Measurements from ENCODE around the gene RAP1A.

RAP1A gene

GRCh38 chr1:111720977-111721786 lies 101.6 kb downstream of the RAP1A start:
- no peak for DNase-seq

GRCh38 chr1:111723091-111723806 lies 103.7 kb downstream of the RAP1A start:
- DNase-seq: peak; percentile 65 to 69

- no peak for DNase-seq
These were observed 104.3 kb downstream of the RAP1A start for GRCh38 chr1:111723871-111724270.

GRCh38 chr1:111725192-111725591 lies 105.6 kb downstream of the RAP1A start:
- no peak for DNase-seq

GRCh38 chr1:111727056-111727455 lies 107.5 kb downstream of the RAP1A start:
- DNase-seq: no peak

GRCh38 chr1:111729271-111729921 lies 109.8 kb downstream of the RAP1A start:
- DNase-seq: no peak

GRCh38 chr1:111729946-111730681 lies 110.5 kb downstream of the RAP1A start:
- no peak for DNase-seq

- no peak for DNase-seq
These were observed 111.1 kb downstream of the RAP1A start for GRCh38 chr1:111730706-111731105.

GRCh38 chr1:111731956-111732355 lies 112.4 kb downstream of the RAP1A start:
- no peak for DNase-seq

- DNase-seq: no peak
These were observed 113.1 kb downstream of the RAP1A start for GRCh38 chr1:111732718-111733117.

- DNase-seq: no peak
These were observed 113.8 kb downstream of the RAP1A start for GRCh38 chr1:111733183-111733991.

- DNase-seq: no peak
These were observed 114.4 kb downstream of the RAP1A start for GRCh38 chr1:111733992-111734341.

GRCh38 chr1:111734426-111734825 lies 114.8 kb downstream of the RAP1A start:
- DNase-seq: no peak

GRCh38 chr1:111734856-111735255 lies 115.3 kb downstream of the RAP1A start:
- no peak for DNase-seq

- no peak for DNase-seq
These were observed 115.7 kb downstream of the RAP1A start for GRCh38 chr1:111735321-111735720.

- peak; percentile 28 to 68 for DNase-seq
These were observed 116.4 kb downstream of the RAP1A start for GRCh38 chr1:111735858-111736544.

- no peak for DNase-seq
These were observed 117.1 kb downstream of the RAP1A start for GRCh38 chr1:111736548-111737215.

GRCh38 chr1:111737216-111738132 lies 117.9 kb downstream of the RAP1A start:
- DNase-seq: peak in 1 of 2 experiments; percentile 64

GRCh38 chr1:111738133-111738435 lies 118.5 kb downstream of the RAP1A start:
- DNase-seq: peak; percentile 72 to 90
